Epithelial cell of esophagus (primary cell): ENCODE measurements around the gene SMARCE1.

Experiments used
- DNase-seq: peaks from one replicate; pipeline ENCODE4 v3.0.0; 2010; ENCODE audit warnings: low read depth
- H3K4me3 ChIP-seq: 2 replicates; pipeline ENCODE4 v1.5.1; 2011; ENCODE audit warnings: mild to moderate bottlenecking, low read length, control low read depth
- TF ChIP-seq, protein P1 (sequence below): IDR thresholded peaks from 2 replicates; pipeline ENCODE4 v1.5.1; 2011; ENCODE audit warnings: low read depth, mild to moderate bottlenecking, low read length, control low read depth, inconsistent platforms; ENCODE audit not compliant: insufficient read depth; ENCODE audit errors: missing control alignments

SMARCE1 gene

DNA sequence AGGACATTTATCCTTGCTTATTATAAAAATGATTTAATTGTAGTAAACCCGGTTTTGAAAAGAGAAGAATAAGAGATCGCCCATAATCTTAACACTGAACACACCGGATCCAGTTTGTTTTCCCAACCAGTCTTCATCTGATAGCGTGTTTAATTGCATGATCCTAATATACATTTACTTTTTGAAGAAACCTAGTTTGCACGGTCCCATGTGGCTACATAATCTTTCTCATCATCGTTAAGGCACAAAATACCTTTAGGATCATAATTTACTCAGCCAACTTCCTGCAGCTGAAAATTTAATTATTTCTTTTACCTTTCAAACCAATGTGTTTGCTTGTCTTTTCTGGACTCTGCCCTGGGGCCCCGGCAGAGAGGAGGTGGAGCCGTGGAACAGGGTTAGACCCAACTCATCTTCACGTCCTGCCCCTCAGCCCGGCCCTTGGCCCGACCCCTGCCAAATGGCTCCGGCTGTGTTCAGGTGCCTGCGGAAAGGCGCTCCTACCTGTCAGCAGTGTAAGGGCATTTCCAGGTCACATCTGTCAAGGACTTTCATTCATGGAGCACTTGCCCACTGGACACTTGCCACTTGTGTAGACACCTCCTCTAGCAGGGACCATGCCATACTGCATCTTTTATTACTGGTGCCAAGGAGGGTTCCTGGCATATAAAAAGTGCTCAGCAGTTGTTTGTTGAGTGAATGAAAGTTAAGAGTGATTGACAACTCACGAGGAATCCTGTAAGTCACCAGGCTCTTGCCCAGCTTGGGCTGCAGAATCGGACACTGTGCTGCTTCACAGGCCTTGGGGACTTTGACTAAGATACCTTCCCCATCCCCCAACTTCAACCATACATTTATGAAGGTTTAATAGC, 28.6 kb downstream of the SMARCE1 start:
- H3K4me3 ChIP-seq = no peak overlapping the region
- TF ChIP-seq, protein P1, sequence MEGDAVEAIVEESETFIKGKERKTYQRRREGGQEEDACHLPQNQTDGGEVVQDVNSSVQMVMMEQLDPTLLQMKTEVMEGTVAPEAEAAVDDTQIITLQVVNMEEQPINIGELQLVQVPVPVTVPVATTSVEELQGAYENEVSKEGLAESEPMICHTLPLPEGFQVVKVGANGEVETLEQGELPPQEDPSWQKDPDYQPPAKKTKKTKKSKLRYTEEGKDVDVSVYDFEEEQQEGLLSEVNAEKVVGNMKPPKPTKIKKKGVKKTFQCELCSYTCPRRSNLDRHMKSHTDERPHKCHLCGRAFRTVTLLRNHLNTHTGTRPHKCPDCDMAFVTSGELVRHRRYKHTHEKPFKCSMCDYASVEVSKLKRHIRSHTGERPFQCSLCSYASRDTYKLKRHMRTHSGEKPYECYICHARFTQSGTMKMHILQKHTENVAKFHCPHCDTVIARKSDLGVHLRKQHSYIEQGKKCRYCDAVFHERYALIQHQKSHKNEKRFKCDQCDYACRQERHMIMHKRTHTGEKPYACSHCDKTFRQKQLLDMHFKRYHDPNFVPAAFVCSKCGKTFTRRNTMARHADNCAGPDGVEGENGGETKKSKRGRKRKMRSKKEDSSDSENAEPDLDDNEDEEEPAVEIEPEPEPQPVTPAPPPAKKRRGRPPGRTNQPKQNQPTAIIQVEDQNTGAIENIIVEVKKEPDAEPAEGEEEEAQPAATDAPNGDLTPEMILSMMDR = no peak
- no peak for DNase-seq

DNA sequence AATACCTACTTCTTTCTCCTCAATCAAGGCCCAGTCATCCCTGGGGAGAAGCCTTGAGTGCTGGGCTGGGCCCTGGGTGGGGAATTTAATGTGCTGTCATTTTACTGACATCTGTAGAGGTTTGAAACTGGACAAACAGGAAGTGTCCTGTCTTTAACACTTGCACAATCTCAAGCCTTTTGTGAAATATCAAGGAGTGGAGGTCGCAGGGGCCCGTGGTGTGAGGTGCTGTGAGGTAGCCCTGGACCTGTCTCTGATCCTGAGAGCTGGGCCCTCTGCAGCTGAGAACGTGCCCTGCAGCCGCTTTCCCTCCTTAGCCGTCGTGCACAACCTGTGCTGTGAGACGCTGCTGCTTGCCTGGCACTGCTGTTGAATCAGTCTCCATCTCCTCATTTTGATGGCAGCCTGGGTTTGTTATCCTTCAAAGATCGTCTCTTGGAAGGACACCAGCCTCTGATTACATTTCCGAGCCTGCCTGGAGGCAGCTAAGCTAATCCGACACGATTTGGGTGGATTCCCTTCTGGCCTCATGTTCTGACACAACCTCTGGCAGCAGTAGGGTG, 29.9 kb downstream of the SMARCE1 start:
- peak; percentile 73 for DNase-seq
- no peak overlapping the region for H3K4me3 ChIP-seq
- TF ChIP-seq, protein P1 = peak; percentile 31

DNA sequence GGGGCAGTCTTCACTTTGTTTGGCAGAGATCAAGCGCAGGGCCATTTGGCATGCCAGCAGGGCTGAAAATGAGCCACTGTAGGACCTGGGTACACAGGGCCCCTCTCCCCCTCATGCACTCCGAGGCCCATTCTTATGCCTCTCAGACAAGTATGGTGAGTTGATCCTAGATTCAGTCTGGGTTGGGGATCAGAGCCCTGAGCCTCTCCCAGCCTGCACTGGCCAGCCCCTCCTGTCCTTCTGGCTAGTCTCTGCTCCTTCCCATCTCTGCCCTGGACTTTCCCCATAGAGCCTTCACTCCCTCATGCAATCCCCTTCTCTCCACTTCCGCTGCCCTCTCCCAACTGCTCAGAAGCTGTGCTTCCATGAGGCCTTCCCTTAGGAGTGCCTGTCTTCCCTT, 31.0 kb downstream of the SMARCE1 start:
- TF ChIP-seq, protein P1 = no peak
- H3K4me3 ChIP-seq = no peak overlapping the region
- no peak for DNase-seq

DNA sequence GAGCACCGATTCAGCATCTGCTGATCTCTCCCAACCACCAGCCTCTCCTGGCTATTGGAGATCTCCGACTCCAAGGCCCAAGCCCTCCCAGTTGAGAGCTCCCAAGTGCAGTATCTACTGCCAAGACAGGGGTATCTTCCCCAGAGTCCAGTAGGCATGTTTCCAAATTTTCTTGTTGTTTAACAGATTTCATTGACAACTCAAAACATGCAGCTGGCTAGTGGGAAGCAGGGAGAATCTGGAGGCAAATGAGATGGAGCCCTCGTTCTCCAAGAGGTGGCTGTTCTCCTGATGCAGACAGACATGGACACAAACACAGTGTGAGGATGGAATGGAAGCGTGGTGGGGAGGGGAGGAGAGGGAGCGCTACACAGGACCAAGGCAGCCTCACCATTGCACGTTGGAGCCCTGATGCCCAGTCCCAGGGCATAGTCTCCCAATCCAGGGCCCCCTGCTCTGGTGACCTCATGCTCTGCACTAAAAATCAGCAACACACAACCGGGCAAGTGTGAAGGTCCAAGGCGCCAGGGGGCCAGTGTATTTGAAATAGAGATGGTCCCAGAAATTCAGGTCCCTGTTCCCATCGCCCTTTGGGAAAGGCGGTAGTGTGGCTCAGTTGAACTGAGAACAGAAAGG, 31.7 kb downstream of the SMARCE1 start:
- no peak overlapping the region for H3K4me3 ChIP-seq
- TF ChIP-seq, protein P1 = no peak
- DNase-seq = no peak

DNA sequence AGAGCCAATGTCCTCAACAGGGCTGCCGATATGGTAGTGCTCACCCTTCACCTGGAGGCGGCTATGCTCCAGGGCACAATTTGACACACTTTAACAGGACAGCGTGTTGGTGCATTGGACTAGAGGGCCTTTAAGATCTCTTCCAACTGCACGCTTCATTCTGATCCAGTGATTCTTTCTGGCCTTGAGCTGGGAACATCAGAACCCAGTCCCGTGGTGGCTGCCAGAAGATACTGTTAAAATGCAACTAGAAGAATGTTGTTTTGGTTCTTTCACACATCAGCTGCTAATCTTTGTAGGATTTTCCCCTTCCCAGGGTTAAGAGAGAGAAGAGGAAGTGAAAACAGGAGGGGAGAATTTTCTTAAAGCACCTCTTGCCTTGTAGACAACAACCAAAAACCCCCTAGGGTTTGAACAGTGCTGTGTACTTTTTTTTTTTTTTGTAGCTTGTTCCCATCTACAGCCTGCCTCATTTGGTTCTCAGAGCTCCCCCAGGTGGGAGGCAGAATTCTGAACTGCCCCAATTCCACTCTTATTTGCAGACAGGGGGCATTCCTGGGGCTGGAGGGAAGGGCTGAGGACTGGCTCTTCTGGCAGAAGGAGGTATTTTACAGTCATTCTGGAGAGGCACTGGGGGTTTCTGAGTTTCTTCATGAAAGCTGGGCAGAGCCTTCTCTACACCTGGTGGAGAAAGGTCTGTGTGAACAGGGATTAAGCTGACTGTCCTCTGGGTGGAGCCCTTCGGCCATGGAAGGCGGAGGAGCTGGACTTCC, 32.4 kb downstream of the SMARCE1 start:
- TF ChIP-seq, protein P1 = peak; percentile 43
- peak; percentile 55 for DNase-seq
- no peak overlapping the region for H3K4me3 ChIP-seq

DNA sequence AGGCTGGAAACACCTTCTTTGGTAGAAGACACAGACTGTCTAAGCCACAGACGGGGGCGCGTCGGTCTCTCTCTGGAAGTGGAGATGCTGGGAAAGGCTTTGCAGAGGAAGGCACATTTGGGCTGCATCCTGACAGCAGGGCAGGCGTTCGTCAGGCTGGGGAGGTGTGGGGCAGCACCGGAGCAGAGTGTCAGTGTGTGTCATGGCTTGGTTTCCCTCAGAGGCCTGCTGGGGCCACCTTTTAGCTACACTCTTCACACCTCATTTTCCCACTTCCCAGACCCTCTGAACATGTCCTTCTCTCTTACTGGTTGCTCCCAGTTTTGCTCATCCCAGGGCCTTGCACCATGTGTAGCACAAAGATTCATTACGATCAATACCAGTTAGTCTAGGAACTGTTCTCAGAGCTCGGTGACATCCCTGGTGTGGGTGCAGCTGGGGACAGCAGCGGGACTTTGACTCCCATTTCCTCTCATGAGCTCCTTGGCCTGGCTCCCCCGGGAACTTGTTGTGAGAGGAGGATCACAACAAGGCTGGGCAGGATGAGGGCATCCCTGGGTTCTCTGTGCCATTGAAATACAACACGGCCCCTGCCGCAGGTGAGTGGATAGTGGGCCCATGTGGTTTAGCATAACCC, 33.1 kb downstream of the SMARCE1 start:
- no peak for DNase-seq
- no peak overlapping the region for H3K4me3 ChIP-seq
- TF ChIP-seq, protein P1 = no peak
